HEK293 (cell line): ENCODE data around the gene ARPC2.

Source experiments
- KLF17 ChIP-seq: fragments of 450-650 bp; formaldehyde crosslinking; IDR thresholded peaks from 2 replicates; pipeline ENCODE4 v1.5.1; 2016; ENCODE audit warnings: missing biosample characterization, missing genetic modification characterization
- YY1 ChIP-seq: fragments of 450-650 bp; formaldehyde crosslinking; IDR thresholded peaks from 2 replicates; pipeline ENCODE4 v1.5.1; 2018; ENCODE audit warnings: missing biosample characterization, missing genetic modification characterization
- ZNF423 ChIP-seq: fragments of 450-650 bp; formaldehyde crosslinking; IDR thresholded peaks from 2 replicates; pipeline ENCODE4 v1.5.1; 2016; ENCODE audit warnings: missing biosample characterization, missing genetic modification characterization
- ZNF670 ChIP-seq: fragments of 450-650 bp; formaldehyde crosslinking; IDR thresholded peaks from 2 replicates; pipeline ENCODE4 v1.5.1; 2016; ENCODE audit warnings: missing biosample characterization, missing genetic modification characterization, low read depth
- ZNF785 ChIP-seq: fragments of 450-650 bp; formaldehyde crosslinking; IDR thresholded peaks from 2 replicates; pipeline ENCODE4 v1.5.1; 2016; ENCODE audit warnings: missing biosample characterization, missing genetic modification characterization

- TF ChIP-seq KLF17 (tag by site-specific recombination): peak; percentile 94
- TF ChIP-seq ZNF423 (tag by site-specific recombination): no peak
- no peak for TF ChIP-seq ZNF670 (tag by site-specific recombination)
- no peak for TF ChIP-seq ZNF785
- no peak for TF ChIP-seq YY1 (tag by site-specific recombination)
Observed at GRCh38 chr2:218286570-218287459, 69.8 kb downstream of the ARPC2 start.
